A172 (cell line): ENCODE results near the gene APH1A. TPM values are rescaled to one million over a fixed set of nuclear protein-coding genes. Genes with fewer than 3 reads are reported as not detected.
"Not testable (repeated sequence)": the region's sequence is repeated elsewhere in the genome, so short reads cannot be mapped to it uniquely, and the experiment has no call there.

Experiments
- DNase-seq: peaks from one replicate; pipeline ENCODE4 v3.0.0-alpha.2; 2015; ENCODE audit warnings: low spot score
- total RNA-seq: library from RNA; depleted of rRNA; stranded (reverse); fragments of >200 nt; shearing (Covaris generic); gene quantifications from 2 replicates; pipeline ENCODE4 v1.2.3, GENCODE V29; 2014; rRNA removed

Gene APH1A
- total RNA-seq: 197 and 226 TPM in 2 replicates

DNA sequence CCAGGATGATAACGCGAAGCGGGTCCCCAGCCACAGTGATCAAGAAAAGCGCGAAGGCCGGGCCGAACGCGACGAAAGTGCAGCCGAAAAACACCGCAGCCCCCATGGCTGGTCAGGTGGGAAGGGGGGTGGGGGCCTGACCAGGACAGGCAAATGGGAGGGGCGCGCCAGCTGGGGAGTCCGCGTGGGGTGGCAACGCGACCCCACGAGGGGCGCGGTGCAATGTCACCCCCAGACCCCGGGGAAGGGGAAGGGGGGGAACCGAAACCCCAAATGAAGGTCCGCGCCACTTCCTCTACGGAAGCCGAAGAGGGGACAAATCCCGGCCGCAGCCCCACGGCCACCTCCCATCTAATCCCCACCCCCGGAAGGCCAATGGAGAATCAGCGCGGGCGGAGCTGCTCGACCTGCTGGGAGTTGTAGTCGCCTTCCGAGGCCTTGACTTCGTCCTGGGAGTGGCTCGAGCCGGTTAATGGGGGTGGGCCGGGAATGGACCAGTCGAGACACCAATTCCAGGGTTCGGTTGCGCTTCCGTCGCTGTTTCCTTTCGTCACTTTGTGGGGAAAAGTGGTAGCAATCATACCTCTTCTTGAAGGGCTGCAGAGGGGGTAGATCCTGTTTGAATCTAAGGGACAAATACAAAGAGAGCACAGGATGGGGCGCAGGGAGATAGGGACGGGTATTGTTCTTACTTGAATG lies at the start of gene APH1A:
TSS of gene APH1A (minus strand) at position 312 of the 699 bp plus-strand sequence. CDS start at position 106, 206 bp downstream.
- peak; percentile 98 for DNase-seq

DNA sequence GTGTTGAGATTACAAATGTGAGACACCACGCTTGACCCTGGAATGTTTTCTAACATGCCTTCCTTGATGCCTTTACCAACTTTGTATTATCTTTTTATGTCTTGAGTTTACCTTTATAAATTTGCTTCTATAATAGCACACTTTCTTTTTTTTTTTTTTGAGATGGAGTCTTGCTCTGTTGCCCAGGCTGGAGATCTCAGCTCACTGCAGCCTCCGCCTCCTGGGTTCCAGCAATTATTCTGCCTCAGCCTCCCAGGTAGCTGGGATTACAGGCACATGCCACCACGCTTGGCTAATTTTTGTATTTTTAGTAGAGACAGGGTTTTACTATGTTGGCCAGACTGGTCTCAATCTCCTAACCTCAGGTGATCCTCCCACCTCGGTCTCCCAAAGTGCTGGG lies 45.9 kb upstream of the APH1A start:
- DNase-seq: not testable (repeated sequence)

DNA sequence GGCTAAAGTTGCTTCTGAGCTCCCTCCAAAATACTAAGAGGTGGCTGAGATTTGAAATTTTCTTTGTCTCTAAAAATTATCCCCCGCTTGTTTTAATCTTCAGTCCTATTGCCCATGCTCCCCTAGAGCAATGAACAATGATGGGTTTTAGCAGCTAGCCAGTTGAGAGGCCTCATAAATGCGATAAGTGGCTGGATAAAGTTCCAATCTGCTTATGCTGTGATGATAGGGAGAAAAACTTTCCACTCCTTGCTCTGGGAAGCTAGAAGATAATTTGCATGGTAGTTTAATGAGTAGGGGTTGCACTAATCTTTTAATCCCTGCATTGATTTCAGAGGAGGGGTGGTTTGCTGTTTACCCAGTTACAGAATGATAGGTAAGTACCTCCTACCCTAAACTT lies 42.9 kb upstream of the APH1A start:
- no peak for DNase-seq

DNA sequence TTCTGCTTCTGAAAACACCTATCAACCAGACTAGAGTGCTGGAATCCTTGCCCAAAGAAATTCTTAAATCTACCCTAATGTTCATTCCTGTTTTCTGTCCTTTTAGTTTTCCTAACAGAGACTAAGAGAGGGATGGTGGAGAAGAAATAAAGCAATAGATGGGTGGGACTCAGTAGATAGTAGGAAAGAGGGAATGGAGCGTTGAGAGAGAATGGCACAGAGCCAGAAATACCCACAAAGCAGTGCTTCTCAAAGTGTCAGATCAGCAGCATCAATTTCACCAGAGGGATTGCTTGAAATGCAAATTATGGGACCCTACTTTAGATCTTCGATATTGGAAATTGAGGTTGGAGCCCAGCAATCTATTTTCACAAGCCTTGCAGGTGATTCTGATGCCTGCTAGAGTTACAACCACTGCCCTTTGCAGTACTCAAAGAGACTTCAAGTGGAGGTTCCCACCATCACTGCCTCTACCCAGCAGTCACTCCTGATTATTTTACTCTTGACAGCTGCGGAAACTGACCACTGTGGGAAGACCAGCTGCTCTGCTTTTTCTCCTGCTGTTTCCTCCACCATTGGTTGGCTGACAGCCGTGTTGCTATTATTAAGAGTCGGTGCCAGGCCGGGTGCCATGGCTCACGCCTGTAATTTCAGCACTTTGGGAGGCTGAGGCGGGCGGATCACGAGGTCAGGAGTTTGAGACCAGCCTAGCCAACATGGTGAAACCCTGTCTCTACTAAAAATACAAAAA lies 41.1 kb upstream of the APH1A start:
- DNase-seq: no peak

DNA sequence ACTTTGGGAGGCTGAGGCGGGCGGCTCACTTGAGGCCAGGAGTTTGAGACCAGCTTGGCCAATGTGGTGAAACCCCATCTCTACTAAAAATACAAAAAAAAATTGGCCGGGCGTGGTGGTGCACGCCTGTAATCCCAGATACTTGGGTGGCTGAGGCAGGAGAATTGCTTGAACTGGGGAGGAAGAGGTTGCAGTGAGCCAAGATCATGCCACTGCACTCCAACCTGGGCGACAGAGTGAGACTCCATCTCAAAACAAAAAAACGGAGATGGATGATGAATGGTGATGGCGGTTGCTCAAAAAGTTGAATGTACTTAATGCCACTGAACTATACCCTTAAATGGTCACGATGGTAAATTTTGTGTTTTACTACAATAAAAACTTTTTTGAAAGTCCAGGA lies 39.8 kb upstream of the APH1A start:
- not testable (repeated sequence) for DNase-seq

DNA sequence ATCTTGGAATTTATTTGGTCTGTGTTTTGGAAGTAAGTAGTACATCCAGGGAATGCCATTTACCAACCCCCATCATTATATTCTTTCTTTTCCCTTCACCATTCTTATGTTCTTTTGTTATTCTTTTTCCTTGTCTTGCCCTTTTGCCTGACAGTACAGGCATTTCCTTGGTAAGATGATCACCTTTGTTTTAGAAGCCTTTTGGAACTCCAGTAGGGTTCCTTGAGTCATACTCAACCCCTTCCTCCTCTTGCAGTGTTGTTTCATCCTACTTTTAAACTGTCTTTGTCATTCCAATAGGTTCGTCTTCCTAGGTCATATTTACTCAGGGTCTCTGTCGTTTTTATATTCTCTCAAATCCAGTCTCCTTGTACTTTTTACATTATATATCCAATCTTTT lies 34.1 kb upstream of the APH1A start:
- no peak for DNase-seq

DNA sequence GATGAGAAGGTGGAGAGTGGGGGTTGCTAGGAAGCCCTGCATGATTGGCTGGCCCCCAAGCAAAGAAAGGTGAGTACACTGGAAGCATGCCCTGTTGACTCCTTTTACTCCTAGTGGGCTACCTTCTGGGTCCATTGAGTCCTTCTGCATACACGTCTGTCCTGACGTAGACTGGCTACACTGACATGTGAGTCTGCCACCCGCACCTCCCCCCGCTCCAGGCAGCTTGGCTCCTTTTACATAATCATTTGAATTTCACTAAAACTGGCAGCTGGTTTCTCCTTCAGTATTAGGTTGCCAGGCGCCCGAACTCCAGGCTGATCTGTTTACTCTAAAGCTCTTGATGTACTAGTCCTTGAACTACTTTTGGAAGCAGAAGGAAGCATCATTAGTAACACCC lies 33.5 kb upstream of the APH1A start:
- no peak for DNase-seq

DNA sequence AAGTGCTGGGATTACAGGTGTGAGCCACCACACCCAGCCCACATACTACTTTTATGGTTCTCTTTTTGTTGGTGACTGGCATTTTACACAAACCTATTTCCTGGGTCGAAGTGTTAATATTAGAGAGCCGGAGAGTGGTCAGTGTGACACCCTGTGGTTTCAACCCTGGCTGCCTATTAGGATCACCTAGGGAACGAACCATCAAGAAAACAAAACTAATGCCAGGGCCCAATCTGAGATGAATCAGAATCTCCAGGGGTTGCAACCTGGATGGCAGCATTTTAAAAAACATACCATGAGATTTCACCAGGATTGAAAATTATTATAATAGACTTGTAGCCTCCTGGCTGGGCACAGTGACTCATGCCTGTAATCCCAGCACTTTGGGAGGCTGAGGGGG lies 30.9 kb upstream of the APH1A start:
- DNase-seq: no peak

DNA sequence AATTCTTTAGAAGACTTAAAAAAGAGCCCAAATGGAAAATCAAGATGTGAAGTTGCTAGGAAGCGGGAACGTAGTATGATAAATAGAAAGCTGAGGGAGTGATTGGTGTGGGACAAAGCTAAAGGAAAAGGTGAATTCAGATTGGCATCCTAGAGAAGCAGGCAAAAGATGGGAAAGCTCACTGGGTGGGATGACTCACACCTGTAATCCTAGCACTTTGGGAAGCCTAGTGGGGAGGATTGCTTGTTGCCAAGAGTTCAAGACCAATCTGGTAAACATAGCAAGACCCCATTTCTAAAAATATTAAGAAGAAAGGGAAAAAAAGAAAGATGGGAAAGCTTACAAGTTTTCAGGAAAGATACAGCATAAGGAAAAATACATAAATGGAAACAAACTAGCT lies 26.7 kb upstream of the APH1A start:
- no peak for DNase-seq

DNA sequence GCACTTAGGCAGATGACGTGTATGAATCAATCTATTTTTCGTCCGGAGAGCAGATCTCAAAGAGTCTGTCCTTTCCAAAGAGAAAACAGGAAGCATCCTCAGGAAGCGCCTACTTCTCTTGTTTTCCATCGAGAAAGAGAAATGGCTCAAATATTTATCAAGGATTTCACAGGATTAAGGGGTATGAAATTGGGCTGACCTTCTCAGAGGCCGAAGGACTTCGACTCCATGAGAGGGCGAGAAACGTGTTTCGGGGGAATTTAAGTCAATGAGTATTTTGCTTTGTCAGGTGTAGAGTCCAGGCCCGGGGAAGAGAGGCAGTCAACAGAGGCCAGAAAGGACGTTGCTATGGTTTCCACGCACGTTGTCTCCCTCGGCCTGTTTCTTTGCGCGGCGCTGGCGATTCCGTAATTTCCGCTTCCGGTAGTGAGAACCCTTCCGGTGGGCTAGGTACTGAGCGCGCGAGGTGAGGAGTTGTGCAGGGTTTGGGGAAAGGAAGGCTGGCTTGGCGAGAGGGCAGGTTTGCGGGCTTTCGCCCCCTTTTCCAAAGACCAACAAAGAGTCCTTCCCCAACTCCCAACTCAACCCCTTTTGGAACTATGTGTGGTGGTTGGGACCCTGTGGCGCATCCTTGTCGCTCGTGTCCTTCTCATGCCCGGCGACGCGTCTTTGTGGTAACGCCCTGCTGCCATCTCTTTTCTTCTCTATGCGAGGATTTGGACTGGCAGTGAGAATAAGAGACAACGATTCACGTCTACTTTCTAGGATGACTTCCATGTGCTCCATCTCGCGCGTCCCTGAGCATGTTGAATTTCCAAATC lies 24.8 kb upstream of the APH1A start, which contains the start of gene MRPS21:
TSS of gene MRPS21 (plus strand) at position 429 of the 821 bp plus-strand sequence. CDS start 506 bp downstream, outside the sequence.
- peak; percentile 79 for DNase-seq

DNA sequence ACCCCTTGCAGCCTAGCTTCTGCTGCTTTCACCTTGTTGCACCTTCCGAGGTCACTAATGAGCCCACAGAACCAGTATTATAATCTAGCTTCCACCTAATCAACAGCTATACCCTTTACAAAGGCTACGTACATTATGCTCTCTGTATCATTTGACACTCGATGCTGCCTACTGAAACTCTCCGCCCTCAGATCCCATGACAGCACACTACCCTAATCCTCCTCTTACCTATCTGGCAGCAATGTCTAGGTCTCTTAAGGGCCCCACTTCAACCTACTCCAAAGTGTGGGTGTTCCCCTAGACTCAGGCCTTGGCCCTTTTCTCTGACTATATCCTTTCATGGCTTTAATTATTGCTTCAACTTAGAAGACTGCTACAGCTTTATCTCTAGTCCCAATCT lies 20.0 kb upstream of the APH1A start:
- no peak for DNase-seq

DNA sequence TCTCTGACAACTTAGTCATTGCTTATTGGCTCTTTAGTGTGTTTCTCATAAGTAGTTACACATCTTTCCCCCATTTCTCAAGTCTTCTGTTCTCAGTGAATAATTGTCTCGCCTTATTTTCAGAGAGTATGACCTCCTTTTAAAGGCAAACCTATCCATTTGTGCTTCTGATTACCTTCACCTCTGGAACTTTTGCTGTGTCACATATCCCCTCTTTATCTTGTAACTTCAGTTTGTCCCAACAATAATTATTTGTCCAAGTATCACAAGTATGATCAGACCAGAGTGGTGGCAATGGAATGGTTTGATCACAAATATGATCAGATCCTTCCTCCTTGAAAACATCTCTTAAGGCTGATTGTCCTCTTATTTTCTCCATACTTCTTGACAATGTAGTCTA lies 19.6 kb upstream of the APH1A start:
- no peak for DNase-seq

DNA sequence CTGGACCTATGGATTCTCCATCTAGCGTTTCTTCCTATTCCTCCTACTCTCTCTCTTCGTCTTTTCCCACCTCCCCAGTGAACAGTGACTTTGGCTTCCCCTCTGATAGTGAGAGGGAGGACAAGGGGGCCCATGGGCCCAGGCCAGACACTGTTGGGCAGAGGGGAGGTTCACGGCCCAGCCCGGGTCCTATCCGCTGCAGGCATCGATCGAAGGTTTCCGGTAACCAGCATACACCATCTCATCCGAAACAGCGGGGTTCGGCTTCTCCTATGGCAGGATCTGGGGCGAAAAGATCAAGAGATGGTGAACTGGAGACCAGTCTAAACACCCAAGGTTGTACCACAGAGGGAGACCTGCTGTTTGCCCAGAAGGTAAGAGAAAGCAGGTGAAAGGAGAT lies 14.4 kb upstream of the APH1A start:
- DNase-seq: no peak

DNA sequence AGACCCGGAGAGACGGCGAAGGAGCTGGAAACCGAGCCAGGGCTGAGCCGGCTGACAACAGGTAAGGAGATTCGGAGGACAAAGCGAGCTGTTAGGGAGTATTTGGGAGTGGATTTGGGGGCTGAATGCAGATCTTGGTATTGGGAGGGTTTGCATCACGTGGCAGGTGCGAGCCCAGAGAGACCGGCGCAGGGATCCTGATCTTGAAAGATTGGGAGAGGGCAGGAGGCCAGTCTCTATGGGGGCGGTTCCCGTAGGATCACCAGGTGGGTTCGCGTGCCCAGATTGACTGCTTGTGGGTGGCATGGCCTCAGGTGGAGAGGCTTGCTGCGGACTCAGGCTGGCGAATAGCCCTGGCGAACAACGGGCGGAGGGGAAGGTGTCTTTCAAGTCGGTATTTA lies 13.7 kb upstream of the APH1A start:
- DNase-seq: no peak

DNA sequence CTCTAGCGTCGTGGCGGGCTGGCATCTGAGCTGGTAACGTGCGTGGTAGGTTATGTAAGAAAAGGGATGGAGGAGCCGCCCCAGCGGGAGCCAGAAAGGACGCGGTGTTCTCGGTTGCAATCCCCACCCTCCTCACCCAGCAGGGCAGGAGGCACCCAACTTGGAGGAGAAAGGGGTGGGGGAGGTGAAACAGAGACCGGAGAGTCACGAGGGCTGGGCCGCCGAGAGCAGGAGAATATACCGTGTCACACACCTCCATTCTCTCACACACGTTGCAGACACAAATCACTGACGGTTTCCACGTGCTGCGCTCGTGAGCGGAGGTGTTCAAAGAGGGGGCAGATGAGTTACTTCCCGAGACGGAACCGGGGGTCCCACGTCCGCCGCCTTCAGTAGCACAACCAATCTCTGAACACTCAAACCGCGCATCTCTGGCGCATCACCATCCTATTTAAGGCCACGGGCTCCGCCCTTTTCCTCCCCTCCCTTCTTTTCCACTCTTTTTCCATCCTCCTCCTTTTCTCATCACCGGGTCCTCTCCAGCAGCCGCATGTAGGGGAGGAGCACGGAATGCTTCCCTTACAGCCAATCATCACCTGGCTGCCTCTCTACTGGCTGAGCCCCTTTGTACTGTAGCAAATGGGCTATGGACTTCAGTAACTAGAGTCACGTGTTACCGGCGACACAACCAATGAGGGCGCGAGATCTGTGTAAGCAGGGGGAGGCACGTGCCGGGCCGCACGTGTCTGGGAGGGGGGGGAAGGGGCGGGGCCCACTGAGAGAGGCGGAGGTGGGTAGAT lies 13.1 kb upstream of the APH1A start, which contains the start of gene CIART:
TSS of gene CIART (plus strand) at position 797 of the 800 bp plus-strand sequence. CDS start 714 bp downstream, outside the sequence.
- DNase-seq: peak; percentile 100

DNA sequence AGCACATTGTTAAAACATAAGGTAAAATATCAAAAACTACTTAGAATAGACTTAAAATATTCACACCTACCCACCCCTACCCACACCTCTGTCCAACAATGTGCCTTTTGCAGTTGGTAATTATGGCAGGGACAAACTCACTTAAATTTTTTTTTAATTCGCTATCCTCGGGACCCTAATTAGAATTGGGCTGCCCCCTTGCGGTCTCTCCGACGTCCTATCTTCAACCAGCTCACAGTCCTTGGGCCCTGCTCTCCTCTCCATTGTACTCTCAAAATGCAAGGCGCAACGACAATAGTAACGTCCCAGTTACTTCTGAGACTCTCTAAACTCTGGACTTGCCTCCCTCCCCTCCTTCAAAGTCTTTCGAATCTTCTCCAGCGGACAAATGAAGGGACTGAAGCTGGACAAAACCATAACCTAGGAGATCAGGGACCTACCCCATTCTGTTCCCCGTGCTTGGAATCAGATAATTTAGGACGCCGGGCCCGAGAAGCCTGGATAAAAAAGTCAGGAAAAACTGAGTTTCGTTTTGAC lies 12.5 kb upstream of the APH1A start:
- DNase-seq: peak; percentile 84

DNA sequence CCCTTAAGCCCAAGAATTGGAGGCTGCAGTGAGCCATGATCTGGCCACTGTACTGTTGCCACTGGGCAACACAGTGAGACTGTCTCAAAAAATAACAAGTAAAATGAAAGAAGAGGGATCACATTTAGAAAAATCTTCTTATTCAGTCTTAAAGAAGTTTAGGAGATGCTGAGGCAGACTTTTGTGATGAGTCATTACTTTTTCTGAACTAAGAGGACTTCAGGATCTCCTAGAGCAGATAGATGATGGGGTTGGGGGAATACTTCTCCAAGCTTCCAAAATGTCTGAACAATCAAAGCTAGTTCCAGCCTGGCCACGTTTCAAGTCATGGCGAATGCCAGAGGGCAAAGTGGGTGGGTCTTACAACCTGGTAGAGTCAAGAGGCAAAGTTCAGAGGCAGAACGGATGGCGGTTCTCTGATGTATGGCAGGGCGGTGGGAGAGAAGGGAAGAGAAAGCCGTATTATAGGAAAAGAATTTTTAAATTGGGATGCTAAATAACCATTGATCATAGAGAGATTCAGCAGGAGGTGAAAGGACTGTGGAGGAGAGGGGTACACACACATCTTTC lies 11.4 kb upstream of the APH1A start:
- no peak for DNase-seq

DNA sequence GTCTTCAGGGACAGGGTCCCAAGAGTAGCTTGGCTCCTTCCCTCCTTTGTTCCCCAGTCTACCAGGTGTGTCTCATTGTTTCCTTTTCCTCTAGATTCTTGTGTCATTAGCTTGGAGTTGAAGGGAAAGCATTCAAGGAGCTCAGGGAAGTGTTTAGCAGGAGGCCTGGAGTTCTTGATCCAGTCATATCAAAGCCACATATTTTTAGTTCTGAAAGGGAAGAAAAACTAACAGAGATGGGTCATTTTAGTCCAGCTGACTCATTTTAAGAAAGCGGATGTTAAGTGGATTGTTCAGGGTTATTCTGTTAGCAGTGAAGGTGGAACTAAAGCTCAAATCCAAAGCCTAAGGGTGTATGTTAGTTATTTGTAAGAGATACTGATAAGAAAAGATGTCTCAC lies 4.5 kb upstream of the APH1A start:
- DNase-seq: no peak

DNA sequence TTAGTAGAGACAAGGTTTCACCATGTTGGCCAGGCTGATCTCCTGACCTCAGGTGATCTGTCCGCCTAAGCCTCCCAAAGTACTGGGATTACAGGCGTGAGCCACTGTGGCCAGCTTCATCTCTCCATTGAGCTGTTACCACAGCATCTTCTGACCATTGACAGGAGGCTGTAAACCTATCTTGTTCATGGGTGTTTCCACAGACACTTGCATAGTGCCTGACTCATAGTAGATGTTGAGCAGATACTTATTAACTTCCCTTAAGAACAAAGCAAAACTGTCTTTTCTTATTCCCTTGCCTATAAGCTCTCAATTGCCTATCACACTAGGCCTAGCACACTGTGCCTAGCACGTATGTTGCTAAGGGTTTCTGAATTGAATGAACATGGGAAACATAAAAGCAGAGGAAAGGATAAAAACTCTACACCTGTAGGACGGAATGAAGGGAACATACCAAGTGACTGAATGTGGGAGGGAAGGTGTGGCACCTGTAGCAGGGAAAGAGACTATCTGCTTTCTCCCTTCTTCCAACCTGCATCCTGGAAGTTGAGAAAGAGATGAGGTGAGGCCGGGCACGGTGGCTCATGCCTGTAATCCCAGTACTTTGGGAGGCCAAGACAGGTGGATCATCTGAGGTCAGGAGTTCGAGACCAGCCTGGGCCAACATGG lies 2.6 kb upstream of the APH1A start:
- DNase-seq: no peak

DNA sequence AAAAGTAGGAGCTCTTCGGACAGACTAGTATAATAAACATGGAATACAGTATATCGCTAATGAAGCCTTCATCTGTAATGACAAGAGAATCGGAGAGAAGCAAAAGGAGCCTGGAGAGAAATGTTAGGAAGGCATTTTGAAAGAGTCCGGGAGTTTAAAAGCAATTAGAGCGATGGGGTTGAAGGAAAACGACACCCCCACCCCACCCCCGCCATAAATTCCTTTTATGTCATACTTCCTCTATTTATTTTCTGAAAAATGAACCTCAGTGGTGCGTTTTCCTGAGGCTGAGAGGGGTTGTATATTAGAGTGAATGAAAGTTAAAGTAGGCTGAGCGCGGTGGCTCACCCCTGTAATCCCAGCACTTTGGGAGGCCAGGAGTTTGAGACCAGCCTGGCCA lies 635 bp upstream of the APH1A start:
- no peak for DNase-seq
